ENCODE measurements around the gene CCDC142.

Gene CCDC142

GRCh38 chr2:74513605-74514367, 31.0 kb upstream of the CCDC142 start:
- no peak for DNase-seq (ENCODE audit: low read depth)

- no peak for DNase-seq (ENCODE audit: low read depth)
These were observed 30.2 kb upstream of the CCDC142 start for GRCh38 chr2:74512744-74513604.

GRCh38 chr2:74511104-74511989, 28.5 kb upstream of the CCDC142 start:
- peak; percentile 40 for DNase-seq (ENCODE audit: low read depth)

- DNase-seq (ENCODE audit: low read depth) = no peak
These were observed 27.5 kb upstream of the CCDC142 start for GRCh38 chr2:74510272-74510671.

- peak; percentile 64 for DNase-seq (ENCODE audit: low read depth)
These were observed 25.2 kb upstream of the CCDC142 start for GRCh38 chr2:74507926-74508520.

DNA sequence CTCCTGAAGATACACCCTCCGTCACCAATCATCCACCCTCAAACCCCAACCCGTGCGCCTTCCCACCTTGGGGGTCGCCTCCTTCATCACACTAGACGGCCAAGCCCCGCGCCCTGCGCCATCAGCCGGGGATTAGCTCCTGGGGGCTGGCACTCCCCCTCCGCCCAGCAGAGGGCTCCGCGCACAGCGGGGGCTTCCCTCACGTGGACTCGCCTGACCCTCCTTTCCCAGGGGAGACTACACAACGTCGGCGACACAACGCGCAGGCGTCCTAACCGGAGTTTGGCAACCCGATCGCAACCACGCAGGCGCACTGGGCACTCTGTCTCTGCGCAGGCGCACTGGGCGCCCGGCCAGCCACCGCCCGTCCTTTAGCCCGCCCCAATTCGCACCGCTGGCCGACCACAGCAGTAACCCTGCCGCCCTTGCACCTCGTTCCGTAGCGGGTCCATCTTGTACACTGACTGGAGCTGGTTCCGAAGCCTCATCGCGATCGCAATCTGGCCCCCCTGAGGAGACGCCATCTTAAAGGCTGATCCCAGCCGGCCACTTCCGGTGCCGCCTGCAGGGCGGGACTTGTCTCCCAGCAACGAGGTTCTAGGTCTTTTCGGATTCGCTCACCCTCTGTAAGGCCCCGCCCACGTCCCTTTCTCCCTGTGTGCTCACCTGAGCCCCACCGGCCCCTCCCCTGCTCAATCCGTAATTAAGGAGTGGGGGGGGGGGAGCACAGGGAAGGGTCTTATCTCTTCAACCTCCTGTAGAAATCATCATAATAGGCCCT, 24.5 kb upstream of the CCDC142 start, which contains the start of gene PCGF1:
Gene PCGF1 (minus strand): TSS at position 551 of the 781 bp plus-strand sequence. CDS start 27 bp downstream, at position 524.
- DNase-seq (ENCODE audit: low read depth) = peak; percentile 99

DNA sequence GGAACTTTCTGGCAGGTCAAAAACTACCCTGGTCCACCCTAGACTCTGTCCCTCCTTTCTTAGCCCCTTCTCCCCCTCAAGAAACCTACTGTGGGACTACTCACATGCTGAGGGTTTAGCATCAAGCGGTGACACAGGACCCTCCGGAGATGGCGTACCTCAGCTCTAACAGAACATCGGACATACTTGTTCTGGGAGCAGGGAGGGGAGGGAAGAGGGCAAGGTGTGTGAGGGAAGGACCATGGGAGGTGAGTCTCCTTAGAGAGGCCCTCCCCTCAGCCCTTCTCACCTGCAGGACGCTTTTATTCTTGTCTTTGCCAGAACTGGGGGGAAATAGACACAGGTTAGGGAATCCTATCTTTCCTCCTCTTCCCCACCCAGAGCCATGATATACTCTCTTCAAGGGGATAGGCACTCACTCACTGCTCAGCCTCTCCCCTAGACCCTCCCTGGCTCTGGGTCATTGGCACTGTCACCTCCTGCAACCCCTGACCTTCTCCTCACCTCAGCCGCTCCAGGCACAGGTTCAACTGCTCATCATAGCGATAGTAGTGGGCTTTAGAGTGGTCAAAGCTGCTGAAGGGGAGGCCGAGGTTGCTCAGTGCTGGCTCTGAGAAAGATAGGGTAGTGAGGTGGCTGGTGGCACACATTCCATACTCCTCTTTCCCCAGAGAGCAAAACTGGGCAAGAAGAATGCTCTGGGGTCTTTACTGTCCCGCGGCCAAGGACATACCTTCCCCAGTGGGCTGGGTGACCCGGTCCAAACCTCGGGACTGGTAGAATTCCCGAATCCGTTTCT, 22.8 kb upstream of the CCDC142 start:
- no peak for DNase-seq (ENCODE audit: low read depth)

- no peak for DNase-seq (ENCODE audit: low read depth)
These were observed 21.8 kb upstream of the CCDC142 start for GRCh38 chr2:74504591-74504990.

DNA sequence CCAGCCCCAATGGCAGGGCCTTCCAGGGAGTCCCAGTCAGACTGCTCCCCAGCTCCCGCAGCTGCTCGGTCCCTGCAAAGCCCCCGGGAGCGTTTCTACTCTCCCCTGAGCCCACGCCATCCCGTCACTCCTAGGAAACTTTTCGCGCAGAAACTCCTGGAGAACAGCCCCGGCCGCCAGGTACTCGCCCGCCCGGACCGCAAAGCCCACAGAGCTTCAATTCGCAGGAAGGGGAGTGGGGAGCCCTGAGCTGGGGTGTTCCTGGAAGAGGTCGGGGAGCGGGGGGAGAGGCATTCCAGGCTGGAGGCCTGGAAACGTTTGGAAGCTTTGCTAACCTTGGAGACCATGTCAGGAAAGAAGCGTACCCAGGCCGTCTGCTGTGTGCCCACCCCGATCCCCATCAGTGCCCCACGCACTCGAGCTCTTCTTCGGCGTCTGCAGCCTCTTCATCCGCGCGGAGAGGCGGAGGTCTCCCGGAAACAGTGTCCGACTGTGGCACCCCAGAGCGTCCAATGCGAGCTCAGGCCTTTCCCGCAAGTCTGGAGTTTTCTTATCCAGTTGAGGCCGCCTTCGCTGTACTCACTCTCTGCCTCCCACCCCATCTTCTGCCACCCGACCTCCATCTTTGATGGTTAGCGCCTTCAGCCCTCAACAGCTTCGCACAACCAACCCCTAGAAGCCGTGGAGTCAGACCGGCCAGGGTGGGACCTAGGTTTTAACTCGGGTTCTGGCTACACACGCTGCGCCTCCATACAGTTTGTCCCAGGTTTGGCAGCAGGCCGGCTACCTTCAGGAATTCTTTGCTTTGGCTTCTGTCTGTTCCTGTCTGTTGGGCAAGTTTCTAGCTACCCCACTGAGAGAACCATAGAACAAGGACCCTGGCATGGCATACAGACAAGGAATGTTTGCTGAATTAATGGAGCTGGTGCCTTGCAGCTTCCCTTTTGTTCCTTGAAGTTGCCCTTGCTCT, 21.0 kb upstream of the CCDC142 start:
- peak; percentile 52 for DNase-seq (ENCODE audit: low read depth)

DNA sequence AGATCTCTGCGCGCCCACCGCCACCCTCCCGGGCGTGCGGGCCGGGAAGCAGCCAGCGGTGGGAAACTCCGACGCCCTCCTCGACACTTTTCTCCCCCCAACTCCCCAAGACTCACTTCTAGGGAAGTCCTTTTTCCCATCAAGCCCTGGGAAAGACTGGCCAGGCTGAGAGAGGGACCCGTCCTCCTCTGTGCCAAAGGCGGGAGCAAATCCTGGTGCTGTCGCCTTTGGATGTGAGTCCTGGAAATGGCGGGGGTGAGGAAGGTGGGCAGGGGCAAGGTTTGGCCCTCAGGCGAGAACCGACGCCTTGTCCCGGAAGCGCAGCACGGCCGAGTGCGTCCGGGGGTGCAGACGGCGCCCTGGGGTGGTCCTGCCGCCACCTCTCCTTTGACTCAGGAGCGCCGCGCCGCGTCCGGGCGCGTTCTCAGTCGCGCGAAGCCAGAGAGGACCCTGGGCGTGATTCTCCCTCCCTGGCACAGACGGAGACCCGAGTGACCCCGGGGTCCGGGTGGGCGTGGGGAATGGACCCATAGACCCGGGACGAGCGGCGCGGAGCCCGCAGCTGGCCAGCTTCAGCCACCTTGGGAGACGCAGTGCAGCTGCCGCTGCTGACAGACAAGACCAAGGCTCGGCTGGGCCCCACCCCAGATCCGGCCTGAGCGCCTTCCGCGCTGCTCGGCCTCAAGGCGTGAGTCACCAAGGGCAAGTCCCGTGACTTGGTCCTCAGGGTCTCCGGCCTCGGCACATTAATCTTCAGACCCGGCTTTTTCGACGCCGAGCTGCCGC, 20.1 kb upstream of the CCDC142 start:
- peak; percentile 92 for DNase-seq (ENCODE audit: low read depth)

- DNase-seq (ENCODE audit: low read depth) = no peak
These were observed 19.4 kb upstream of the CCDC142 start for GRCh38 chr2:74502147-74502719.

- DNase-seq (ENCODE audit: low read depth) = no peak
These were observed 18.7 kb upstream of the CCDC142 start for GRCh38 chr2:74501335-74502071.

DNA sequence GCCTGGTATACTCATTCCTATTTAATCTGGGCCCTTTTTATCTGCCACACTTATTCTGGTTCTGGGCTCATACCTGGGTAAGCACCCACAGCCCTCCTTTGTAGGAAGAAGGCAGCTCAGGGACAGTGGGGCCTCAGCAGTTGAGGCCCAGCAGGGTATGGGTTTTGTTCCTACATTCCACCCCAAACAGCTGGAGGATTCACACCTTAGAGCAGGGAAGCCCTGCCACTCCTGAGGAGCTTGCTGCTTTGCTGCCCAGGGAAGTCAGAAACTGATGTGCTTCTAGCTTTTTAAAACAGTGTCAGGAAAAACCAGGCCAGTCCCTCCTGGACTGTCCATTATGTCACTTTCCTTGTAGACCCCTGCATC, 17.8 kb upstream of the CCDC142 start:
- no peak for DNase-seq (ENCODE audit: low read depth)

- no peak for DNase-seq (ENCODE audit: low read depth)
These were observed 17.3 kb upstream of the CCDC142 start for GRCh38 chr2:74499940-74500577.

GRCh38 chr2:74499267-74499939, 16.6 kb upstream of the CCDC142 start, which contains the start of gene LBX2:
TSS of gene LBX2 (minus strand) at chr2:74499603. CDS start at chr2:74499537, 66 bp downstream.
- peak; percentile 41 for DNase-seq (ENCODE audit: low read depth)
